Ovary (tissue), 9 donors: ENCODE data around the gene TMED1. TPM values are rescaled to one million over a fixed set of nuclear protein-coding genes. Genes with fewer than 3 reads are reported as not detected.

ENCODE experiments used
- DNase-seq, 5 donors: peaks; one replicate each; pipeline ENCODE4 v3.0.0-alpha.2; 2019 to 2020
- H3K27ac ChIP-seq, 2 donors: fragments of 200-600 bp; one replicate each; pipeline versions ENCODE4 v1.5.1 to v1.8.0; 2019 to 2022
- H3K27me3 ChIP-seq: fragments of 200-600 bp; one replicate; pipeline ENCODE4 v1.8.0; 2022
- H3K36me3 ChIP-seq: fragments of 200-600 bp; sonication (generic); one replicate; pipeline ENCODE4 v1.5.1; 2019
- H3K4me1 ChIP-seq: one replicate; pipeline ENCODE4 v1.8.1; 2013; ENCODE audit warnings: mild to moderate bottlenecking, moderate library complexity; ENCODE audit not compliant: insufficient read depth
- H3K4me3 ChIP-seq: fragments of 200-600 bp; sonication (generic); one replicate; pipeline ENCODE4 v1.5.1; 2017
- H3K9me3 ChIP-seq, 2 donors: fragments of 200-600 bp in 1 of 2; sonication (generic) in 1 of 2; one replicate each; pipeline versions ENCODE4 v1.5.1 to v1.8.1; 2013 to 2019; ENCODE audit warnings: mild to moderate bottlenecking in 1 of 2, moderate library complexity in 1 of 2
- EP300 ChIP-seq: sonication (generic); formaldehyde crosslinking; IDR thresholded peaks from one replicate; pipeline ENCODE4 v1.6.1; 2017; ENCODE audit warnings: antibody characterized with exemption
- POLR2A ChIP-seq: fragments of 450-650 bp; IDR thresholded peaks from one replicate; pipeline ENCODE4 v1.6.1; 2017; ENCODE audit warnings: antibody characterized with exemption, mild to moderate bottlenecking, moderate library complexity
- WGBS, 3 donors: extraction: QIAGEN DNeasy Blood & Tissue Kit in 1 of 3; methylation state at CpG; one replicate each; pipeline versions ENCODE4 v1.1.5 to v1.1.7; 2013 to 2017; 5-methylcytosine and 5-hydroxymethylcytosine counted together
- intact Hi-C, 4 donors: fragments of 100-400 bp; cut with DNase I; formaldehyde crosslinking; loops; one replicate each; pipeline versions ENCODE4 v1.11.0 to v1.15.1; 2022 to 2023
- polyA plus RNA-seq, 2 donors: library from polyadenylated mRNA; stranded (reverse); fragments of 200-250 nt in 1 of 2; fragments of 350-450 nt in 1 of 2; fragmentation: Illumina TruSeq in 1 of 2; extraction: RNeasy Lipid Tissue Mini Kit (QIAGEN cat#74804) in 1 of 2; gene quantifications; one replicate each; pipeline ENCODE4 v1.2.3, GENCODE V29; 2013 to 2014
- total RNA-seq, 7 donors: library from RNA; depleted of rRNA in 2 of 7; stranded (reverse); fragments of >200 nt in 2 of 7; fragmentation: NEBNext Ultra II Directional in 3 of 7; extraction: Animal tissue kit (Norgen Biotek cat#: 25700) in 3 of 7; gene quantifications; one replicate each; pipeline versions ENCODE4 v1.1.0 to v1.2.4, GENCODE V29; 2016 to 2023
- TF ChIP-seq, protein P1 (sequence below), 3 donors: fragments of 450-650 bp in 2 of 3; fragments of 200-600 bp in 1 of 3; IDR thresholded peaks; one replicate each; pipeline versions ENCODE4 v1.5.1 to v1.8.0; 2016 to 2022; ENCODE audit warnings: antibody characterized with exemption in 3 of 3, mild to moderate bottlenecking in 1 of 3
- donor health status: DM: no; HTN: no; CAD: no; lungs with moderate emphysema.
- donor health status: DM: no; HTN: no; CAD: no.
- donor health status: Bipolar disorder and iron deficiency.
- donor health status: DM: yes; HTN: yes; CAD: no.
- donor health status: DM: no; HTN: no; CAD: no.
- donor health status: DM: yes; HTN: yes; CAD: no.

The TMED1 gene
- total and polyA plus RNA-seq, 9 donors: 9.3 to 53.8 (median 29.1) TPM

DNA sequence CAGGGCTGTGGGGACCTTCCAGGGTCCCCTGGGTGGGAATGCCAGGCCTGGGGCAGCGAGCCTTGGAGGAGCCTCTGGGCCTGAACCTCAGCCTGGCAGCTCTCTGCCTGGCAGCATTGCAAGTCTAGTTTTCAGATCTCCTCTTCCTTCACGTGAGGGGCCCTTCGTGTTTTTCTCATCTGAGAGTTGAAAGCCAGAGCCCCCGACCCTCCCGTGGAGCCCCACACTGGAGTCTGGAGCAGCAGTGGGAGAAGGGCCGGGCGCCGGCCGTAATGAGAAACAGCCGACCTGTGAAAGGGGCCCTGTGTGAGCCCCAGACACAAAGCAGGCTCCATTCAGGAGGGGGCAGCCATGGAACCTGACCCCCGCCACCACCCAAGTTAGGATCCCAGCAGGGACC lies 19.3 kb downstream of the TMED1 start:
- 25 to 52% (median 43%) methylated on average over 11 of the region's 11 CpGs for WGBS, 3 donors
- intact Hi-C loops: no loop called here
- DNase-seq: no peak
- H3K9me3 ChIP-seq: no peaks in the 10 kb centered on the region
- H3K27ac ChIP-seq: peak overlapping the region; percentile 84 to 86
- no peak for TF ChIP-seq POLR2A
- TF ChIP-seq EP300: no peak
- TF ChIP-seq, protein P1, sequence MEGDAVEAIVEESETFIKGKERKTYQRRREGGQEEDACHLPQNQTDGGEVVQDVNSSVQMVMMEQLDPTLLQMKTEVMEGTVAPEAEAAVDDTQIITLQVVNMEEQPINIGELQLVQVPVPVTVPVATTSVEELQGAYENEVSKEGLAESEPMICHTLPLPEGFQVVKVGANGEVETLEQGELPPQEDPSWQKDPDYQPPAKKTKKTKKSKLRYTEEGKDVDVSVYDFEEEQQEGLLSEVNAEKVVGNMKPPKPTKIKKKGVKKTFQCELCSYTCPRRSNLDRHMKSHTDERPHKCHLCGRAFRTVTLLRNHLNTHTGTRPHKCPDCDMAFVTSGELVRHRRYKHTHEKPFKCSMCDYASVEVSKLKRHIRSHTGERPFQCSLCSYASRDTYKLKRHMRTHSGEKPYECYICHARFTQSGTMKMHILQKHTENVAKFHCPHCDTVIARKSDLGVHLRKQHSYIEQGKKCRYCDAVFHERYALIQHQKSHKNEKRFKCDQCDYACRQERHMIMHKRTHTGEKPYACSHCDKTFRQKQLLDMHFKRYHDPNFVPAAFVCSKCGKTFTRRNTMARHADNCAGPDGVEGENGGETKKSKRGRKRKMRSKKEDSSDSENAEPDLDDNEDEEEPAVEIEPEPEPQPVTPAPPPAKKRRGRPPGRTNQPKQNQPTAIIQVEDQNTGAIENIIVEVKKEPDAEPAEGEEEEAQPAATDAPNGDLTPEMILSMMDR (IDR thresholded peaks at IDR 0.05): no peak
- H3K4me1 ChIP-seq: peaks cover 6% of the 10 kb centered on the region
- H3K4me3 ChIP-seq: peak overlapping the region; percentile 30
- no peaks in the 10 kb centered on the region for H3K27me3 ChIP-seq
- no peaks in the 10 kb centered on the region for H3K36me3 ChIP-seq

DNA sequence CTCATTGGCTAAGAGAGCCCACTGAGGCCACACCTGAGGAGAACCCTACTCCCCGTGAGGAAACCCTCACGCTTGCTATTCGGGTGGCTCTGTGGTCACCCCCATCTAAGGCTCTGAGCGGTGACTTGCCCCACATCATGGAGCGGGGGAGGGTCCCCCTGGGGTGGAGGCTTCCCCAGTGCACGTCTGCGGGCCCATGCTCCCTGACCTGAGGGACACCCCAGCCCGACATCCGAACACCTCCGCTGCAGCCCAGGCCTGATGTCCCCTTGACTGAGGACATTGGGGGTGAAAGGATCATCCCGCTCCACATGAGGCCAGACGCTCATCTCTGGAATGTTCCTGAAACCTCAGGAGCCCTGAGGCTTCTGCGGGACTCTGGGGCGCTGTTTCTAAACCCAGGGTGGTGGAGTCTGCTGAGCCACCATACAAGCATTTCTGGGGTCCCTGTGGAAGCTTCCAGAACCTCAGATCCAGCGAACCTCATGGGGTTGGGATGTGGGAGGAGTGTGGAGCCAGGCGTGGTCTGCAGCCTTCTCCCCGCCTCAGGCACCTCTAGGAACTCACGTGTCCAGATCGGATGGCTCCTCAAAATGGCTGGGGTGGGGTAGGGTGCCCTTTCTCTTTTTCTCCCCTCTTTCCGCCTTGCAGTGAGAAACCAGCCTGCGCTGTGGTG lies 19.9 kb downstream of the TMED1 start:
- Histone ChIP-seq H3K36me3 (no peaks in the 10 kb centered on the region), H3K4me1 (peaks cover 6% of the 10 kb centered on the region), H3K27ac (peak overlapping the region; percentile 84 to 86), H3K27me3 (no peaks in the 10 kb centered on the region), H3K4me3 (peak overlapping the region; percentile 30), H3K9me3 (no peaks in the 10 kb centered on the region)
- 76 to 78% (median 76%) methylated on average over 19 to 21 of the region's 21 CpGs for WGBS, 3 donors
- DNase-seq: no peak
- TF ChIP-seq EP300 (no peak), POLR2A (no peak)
- TF ChIP-seq, protein P1 (IDR thresholded peaks at IDR 0.05): no peak
- intact Hi-C loops: no loop called here

DNA sequence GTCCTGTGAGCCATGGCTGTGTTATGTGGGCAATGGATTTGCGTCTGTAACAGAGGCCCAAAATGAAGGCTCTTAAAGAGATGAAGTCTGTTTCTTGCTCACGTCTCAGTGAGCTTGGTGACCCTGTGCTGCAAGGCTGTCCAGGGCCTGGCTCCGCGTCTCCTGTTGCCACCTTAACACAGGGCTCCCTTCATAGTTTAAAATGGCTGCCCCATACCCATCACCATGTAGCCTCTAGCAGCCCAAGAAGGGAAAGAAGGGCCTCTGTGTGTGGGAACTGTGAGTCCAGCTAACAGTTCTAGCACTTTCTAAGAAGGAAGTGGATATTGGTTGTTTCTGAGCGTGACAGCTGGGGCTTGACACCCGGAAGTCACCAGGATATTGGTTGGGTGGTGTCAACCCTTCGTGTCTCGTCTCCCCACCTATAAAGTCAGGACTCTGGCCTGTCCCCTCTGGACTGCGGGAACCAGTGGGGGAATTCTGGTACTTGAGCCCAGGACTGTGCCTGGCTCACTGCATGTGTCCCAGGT lies 20.9 kb downstream of the TMED1 start:
- TF ChIP-seq, protein P1 (IDR thresholded peaks at IDR 0.05): no peak
- no peak for TF ChIP-seq EP300
- no peak for TF ChIP-seq POLR2A
- intact Hi-C loops: no loop called here
- Histone ChIP-seq H3K36me3 (no peaks in the 10 kb centered on the region), H3K4me3 (no peak overlapping the region), H3K9me3 (no peaks in the 10 kb centered on the region), H3K27ac (peak overlapping the region in 1 of 2 donors; percentile 84), H3K27me3 (no peaks in the 10 kb centered on the region), H3K4me1 (peaks cover 6% of the 10 kb centered on the region)
- 96 to 98% (median 96%) methylated on average over 9 of the region's 9 CpGs for WGBS, 3 donors
- DNase-seq: no peak

DNA sequence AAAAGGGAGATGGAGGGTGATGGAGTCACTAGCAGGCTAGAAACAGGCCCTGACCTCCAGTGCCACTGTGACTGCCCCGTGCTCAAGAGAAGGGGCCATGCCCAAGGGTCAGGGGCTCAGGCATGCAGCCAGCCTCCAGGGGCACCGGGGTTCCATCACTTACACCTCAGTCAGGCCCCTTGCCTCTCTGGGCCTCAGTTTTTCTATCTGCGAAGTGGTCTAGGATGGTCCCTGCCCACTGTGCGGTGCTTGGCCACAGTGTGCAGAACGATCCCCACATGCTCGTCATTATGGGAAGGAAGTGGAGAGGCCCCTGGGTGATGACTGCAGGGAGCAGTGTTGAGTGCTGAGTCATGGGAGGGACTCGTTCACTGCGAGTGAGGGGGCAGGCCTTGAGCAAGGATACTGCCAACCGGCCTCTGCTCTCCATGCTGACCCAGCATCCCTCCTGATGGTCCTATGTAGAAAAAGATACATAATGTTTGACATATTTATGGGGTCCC lies 23.1 kb downstream of the TMED1 start:
- no peaks in the 10 kb centered on the region for H3K9me3 ChIP-seq
- no peaks in the 10 kb centered on the region for H3K36me3 ChIP-seq
- H3K27me3 ChIP-seq: no peaks in the 10 kb centered on the region
- H3K4me3 ChIP-seq: no peak overlapping the region
- TF ChIP-seq EP300 (no peak), POLR2A (no peak)
- TF ChIP-seq, protein P1 (IDR thresholded peaks at IDR 0.05): no peak
- H3K4me1 ChIP-seq: peaks cover 3% of the 10 kb centered on the region
- WGBS, 3 donors: 48 to 57% (median 50%) methylated on average over 9 of the region's 9 CpGs
- intact Hi-C loops: no loop called here
- H3K27ac ChIP-seq: no peak overlapping the region
- DNase-seq: no peak
